ENCODE results near the gene MAP2K5. TPM values are rescaled to one million over a fixed set of nuclear protein-coding genes. Genes with fewer than 3 reads are reported as not detected.

Gene MAP2K5
- total and polyA plus RNA-seq, 4 donors, result 3.8 to 6.4 (median 5.6) TPM

GRCh38 chr15:67832897-67833709, 290.6 kb downstream of the MAP2K5 start:
- no peaks in the 10 kb centered on the region for H3K36me3 ChIP-seq (ENCODE audit: control insufficient read depth in 4 of 4, insufficient read depth in 3 of 4, low read depth in 1 of 4, low read length in 3 of 4)
- no peaks in the 10 kb centered on the region for H3K9me3 ChIP-seq (ENCODE audit: control insufficient read depth in 4 of 4, low read length in 3 of 4)
- DNase-seq (ENCODE audit: low spot score), result no peak
- H3K4me3 ChIP-seq (ENCODE audit: low read depth in 1 of 3, low read length in 3 of 3), result peak overlapping the region in 1 of 3 donors; percentile 45
- no peak overlapping the region for H3K9ac ChIP-seq (ENCODE audit: low read depth in 1 of 2, low read length in 2 of 2)
- 7% methylated on average over 32 of the region's 32 CpGs for WGBS
- no peak overlapping the region for H3K27ac ChIP-seq (ENCODE audit: low read depth in 1 of 2, low read length in 2 of 2)
- TF ChIP-seq YY1 (IDR thresholded peaks at IDR 0.05) (no peak), SP1 (IDR thresholded peaks at IDR 0.05) (no peak), MAX (IDR thresholded peaks at IDR 0.05) (no peak), RXRA (IDR thresholded peaks at IDR 0.05) (no peak), NR2F2 (IDR thresholded peaks at IDR 0.05) (no peak)
- H3K27me3 ChIP-seq (ENCODE audit: control insufficient read depth in 4 of 4, insufficient read depth in 4 of 4, low read length in 3 of 4), result peaks cover 3 to 19% (median 5%) of the 10 kb centered on the region in 4 donors
- H3K4me1 ChIP-seq (ENCODE audit: control insufficient read depth in 4 of 4, insufficient read depth in 4 of 4, low read length in 3 of 4), result peaks cover 20 to 51% (median 44%) of the 10 kb centered on the region in 4 donors

- Histone ChIP-seq H3K4me3 (ENCODE audit: low read depth in 1 of 3, low read length in 3 of 3) (peak overlapping the region in 1 of 3 donors; percentile 45), H3K9me3 (ENCODE audit: control insufficient read depth in 4 of 4, low read length in 3 of 4) (no peaks in the 10 kb centered on the region), H3K36me3 (ENCODE audit: control insufficient read depth in 4 of 4, insufficient read depth in 3 of 4, low read depth in 1 of 4, low read length in 3 of 4) (no peaks in the 10 kb centered on the region), H3K4me1 (ENCODE audit: control insufficient read depth in 4 of 4, insufficient read depth in 4 of 4, low read length in 3 of 4) (peaks cover 22 to 49% (median 42%) of the 10 kb centered on the region in 4 donors), H3K27me3 (ENCODE audit: control insufficient read depth in 4 of 4, insufficient read depth in 4 of 4, low read length in 3 of 4) (peaks cover 3 to 13% (median 5%) of the 10 kb centered on the region in 4 donors), H3K27ac (ENCODE audit: low read depth in 1 of 2, low read length in 2 of 2) (no peak overlapping the region), H3K9ac (ENCODE audit: low read depth in 1 of 2, low read length in 2 of 2) (no peak overlapping the region)
- WGBS, result 1% methylated on average over 44 of the region's 44 CpGs
- TF ChIP-seq EGR1 (IDR thresholded peaks at IDR 0.05; ENCODE audit: low read depth in 2 of 2), result no peak
- peak; percentile 62 to 63 for TF ChIP-seq RAD21 (IDR thresholded peaks at IDR 0.05)
- TF ChIP-seq YY1 (IDR thresholded peaks at IDR 0.05), result no peak
- TF ChIP-seq CTCF (IDR thresholded peaks at IDR 0.05; ENCODE audit: low read depth, low read length, missing input control), result peak; percentile 27
- no peak for DNase-seq (ENCODE audit: low spot score)
These were observed 291.4 kb downstream of the MAP2K5 start for GRCh38 chr15:67833710-67834511.

GRCh38 chr15:67834581-67835296, 292.2 kb downstream of the MAP2K5 start:
- no peaks in the 10 kb centered on the region for H3K36me3 ChIP-seq (ENCODE audit: control insufficient read depth in 4 of 4, insufficient read depth in 3 of 4, low read depth in 1 of 4, low read length in 3 of 4)
- H3K27me3 ChIP-seq (ENCODE audit: control insufficient read depth in 4 of 4, insufficient read depth in 4 of 4, low read length in 3 of 4), result peaks cover 3 to 13% (median 4%) of the 10 kb centered on the region in 4 donors
- peak overlapping the region in 2 of 3 donors; percentile 19 to 45 for H3K4me3 ChIP-seq (ENCODE audit: low read depth in 1 of 3, low read length in 3 of 3)
- no peaks in the 10 kb centered on the region for H3K9me3 ChIP-seq (ENCODE audit: control insufficient read depth in 4 of 4, low read length in 3 of 4)
- no peak for DNase-seq (ENCODE audit: low spot score)
- TF ChIP-seq YY1 (IDR thresholded peaks at IDR 0.05) (no peak), ZBTB33 (IDR thresholded peaks at IDR 0.05) (no peak), HNF4A (conservative IDR thresholded peaks at IDR 0.05) (no peak), FOXA2 (IDR thresholded peaks at IDR 0.05) (no peak), MAX (IDR thresholded peaks at IDR 0.05) (no peak), RAD21 (IDR thresholded peaks at IDR 0.05) (no peak), GABPA (IDR thresholded peaks at IDR 0.05 in 1 of 2, conservative IDR thresholded peaks at IDR 0.05 in 1 of 2) (no peak), HNF4G (IDR thresholded peaks at IDR 0.05) (no peak), TAF1 (conservative IDR thresholded peaks at IDR 0.05) (no peak), JUND (IDR thresholded peaks at IDR 0.05) (no peak), EGR1 (IDR thresholded peaks at IDR 0.05; ENCODE audit: low read depth in 2 of 2) (no peak)
- WGBS, result 3% methylated on average over 59 of the region's 59 CpGs
- no peak overlapping the region for H3K27ac ChIP-seq (ENCODE audit: low read depth in 1 of 2, low read length in 2 of 2)
- no peak overlapping the region for H3K9ac ChIP-seq (ENCODE audit: low read depth in 1 of 2, low read length in 2 of 2)
- peaks cover 18 to 48% (median 43%) of the 10 kb centered on the region in 4 donors for H3K4me1 ChIP-seq (ENCODE audit: control insufficient read depth in 4 of 4, insufficient read depth in 4 of 4, low read length in 3 of 4)

Data from liver (tissue), 9 donors.